RPMI7951 (cell line): ENCODE measurements around the gene C16orf86. TPM values are rescaled to one million over a fixed set of nuclear protein-coding genes. Genes with fewer than 3 reads are reported as not detected.

Experiments
- DNase-seq: peaks from one replicate; pipeline ENCODE4 v3.0.0-alpha.2; 2012; ENCODE audit warnings: low read depth
- total RNA-seq: library from RNA; depleted of rRNA; stranded (reverse); fragments of >200 nt; shearing (Covaris generic); gene quantifications from 2 replicates; pipeline ENCODE4 v1.2.3, GENCODE V29; 2014; rRNA removed

The C16orf86 gene
- 6.4 and 7.5 TPM in 2 replicates for total RNA-seq

GRCh38 chr16:67666559-67667452, at the start of gene C16orf86, which contains the start of gene ENKD1:
Gene C16orf86, plus strand, starts transcription at chr16:67666814. Its CDS starts 157 bp downstream, at chr16:67666971.
Gene ENKD1, minus strand, starts transcription at chr16:67666750. Its CDS starts 308 bp downstream, at chr16:67666442.
- peak; percentile 79 for DNase-seq

GRCh38 chr16:67628216-67628615, 38.4 kb upstream of the C16orf86 start:
- no peak for DNase-seq

DNA sequence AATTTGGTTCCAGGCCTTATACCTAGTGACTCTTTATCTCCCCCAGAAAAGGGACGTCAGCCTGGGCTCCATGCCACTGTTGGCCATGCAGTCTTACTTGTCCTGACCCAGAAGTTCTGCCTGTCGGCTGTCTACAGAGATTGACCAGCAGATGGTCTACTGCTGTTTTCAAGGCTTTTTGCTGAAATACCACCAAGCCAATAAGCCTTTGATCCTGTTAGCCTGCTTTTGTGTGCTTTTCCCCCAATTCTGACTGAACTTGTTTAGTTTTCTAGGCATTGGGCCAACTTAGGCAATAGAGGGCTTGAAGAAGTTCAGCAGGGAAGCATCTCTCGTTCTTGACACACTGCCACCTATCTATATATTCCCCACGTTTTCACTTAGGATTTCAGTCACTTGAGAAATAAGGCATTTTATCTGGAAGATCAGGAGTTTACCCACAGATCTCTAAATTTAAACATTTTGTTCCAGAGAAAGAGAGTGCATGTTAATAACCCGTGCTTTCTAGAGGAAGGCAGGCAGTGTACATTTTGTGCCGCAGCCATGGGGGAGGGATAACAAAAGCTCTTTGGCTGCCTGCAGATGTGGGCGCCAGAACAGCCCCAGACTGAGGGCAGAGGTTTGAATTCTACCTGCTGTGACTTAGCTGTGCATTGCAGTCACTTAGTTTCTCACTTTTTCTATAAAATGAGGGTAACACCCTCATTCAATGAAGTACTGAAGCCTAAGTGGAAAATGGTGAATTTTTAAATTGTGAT, 34.0 kb upstream of the C16orf86 start:
- DNase-seq, result no peak

DNA sequence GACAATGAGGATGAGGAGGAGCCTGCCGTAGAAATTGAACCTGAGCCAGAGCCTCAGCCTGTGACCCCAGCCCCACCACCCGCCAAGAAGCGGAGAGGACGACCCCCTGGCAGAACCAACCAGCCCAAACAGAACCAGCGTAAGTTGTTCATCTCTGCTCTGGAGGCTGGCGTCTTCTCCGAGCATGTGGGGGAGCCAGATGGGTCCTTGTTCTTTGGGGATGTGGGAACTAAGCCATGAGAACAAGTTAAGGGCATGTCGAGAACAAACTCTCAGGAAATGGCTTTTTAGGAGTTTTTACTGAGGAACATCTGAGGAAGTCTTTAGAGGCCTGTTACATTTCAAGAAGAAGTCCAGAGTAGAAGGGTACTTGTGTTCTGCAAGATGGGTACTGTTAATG, 29.9 kb upstream of the C16orf86 start:
- no peak for DNase-seq

GRCh38 chr16:67637625-67638024, 29.0 kb upstream of the C16orf86 start:
- DNase-seq, result no peak

- DNase-seq, result no peak
Observed at GRCh38 chr16:67641779-67642708, 24.6 kb upstream of the C16orf86 start.

DNA sequence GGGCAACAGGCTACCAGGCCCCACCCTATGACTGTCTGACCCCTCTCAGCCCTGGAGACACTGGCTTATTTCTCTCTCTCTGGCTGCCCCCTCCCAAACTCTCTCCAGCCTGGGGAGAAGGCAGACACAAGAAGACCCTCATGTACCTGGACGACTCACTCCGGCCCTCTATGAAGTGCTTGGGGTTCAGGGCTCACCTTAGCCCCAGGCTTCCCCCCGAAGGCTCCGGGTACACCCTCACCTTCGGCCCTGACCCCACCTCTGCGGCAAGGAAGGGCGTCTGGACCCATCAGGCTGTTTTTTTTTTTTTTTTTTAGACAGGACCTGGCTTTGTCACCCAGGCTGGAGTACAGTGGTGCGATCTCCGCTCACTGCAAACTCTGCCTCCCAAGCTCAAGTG, 22.6 kb upstream of the C16orf86 start:
- DNase-seq, result no peak

- no peak for DNase-seq
Observed at GRCh38 chr16:67645397-67646121, 21.1 kb upstream of the C16orf86 start.

GRCh38 chr16:67647111-67647651, 19.4 kb upstream of the C16orf86 start:
- no peak for DNase-seq

GRCh38 chr16:67647681-67648080, 18.9 kb upstream of the C16orf86 start:
- DNase-seq, result no peak

DNA sequence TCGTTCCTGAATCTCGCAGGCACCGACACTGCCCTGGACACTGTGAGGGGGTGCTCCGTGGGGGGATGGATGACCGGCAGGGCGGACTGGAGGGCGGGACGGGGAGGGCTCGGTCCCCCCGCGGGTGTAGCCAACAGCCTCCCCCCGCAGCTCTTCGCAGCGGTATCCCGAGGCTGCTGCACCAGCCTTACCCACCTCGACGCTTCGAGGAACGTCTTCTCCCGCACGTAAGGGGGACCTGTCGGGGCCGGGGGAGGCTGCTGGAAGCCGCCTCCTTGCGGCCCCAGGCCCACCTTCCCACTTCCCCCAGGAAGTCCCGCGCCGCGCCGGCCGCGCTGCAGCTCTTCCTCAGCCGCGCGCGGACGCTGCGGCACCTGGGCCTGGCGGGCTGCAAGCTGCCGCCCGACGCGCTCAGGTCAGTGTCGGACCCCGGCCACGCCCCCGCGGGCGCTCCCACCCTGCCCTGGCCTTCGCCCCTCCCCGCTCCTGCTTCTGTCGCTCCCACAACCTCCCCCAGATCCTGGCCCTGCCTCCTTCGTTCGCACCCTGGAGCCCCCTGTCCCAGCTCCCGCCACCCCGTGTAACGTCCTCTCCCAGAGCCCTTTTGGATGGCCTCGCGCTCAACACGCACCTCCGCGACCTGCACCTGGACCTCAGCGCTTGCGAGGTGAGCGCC, 18.4 kb upstream of the C16orf86 start:
- DNase-seq, result no peak

DNA sequence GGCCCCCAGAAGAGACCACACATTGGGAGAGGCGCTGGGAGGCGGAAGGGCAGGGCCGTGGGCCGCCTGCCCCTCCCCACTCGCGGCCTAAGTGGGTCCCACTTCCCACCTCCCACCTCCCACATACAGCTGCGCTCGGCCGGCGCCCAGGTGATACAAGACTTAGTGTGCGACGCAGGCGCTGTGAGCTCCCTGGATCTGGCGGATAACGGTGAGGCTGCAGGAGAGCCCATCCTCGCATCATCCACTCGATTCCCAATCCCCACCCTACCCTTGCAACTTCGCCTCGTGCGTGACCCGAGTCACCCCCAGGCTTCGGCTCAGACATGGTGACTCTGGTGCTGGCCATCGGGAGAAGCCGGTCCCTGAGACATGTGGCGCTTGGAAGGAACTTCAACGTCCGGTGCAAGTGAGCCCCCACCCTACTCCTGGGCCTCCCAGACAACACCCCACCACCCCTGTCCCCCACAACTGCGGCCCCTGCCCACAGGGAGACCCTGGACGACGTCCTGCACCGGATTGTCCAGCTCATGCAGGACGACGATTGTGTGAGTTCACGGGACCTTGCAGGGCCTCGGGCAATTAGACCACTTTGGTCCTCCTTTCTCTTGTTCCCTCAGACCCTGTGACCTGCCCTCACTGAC, 17.7 kb upstream of the C16orf86 start:
- no peak for DNase-seq

- peak; percentile 34 for DNase-seq
Observed at GRCh38 chr16:67649494-67649931, 17.1 kb upstream of the C16orf86 start.

GRCh38 chr16:67650023-67650422, 16.6 kb upstream of the C16orf86 start:
- no peak for DNase-seq

DNA sequence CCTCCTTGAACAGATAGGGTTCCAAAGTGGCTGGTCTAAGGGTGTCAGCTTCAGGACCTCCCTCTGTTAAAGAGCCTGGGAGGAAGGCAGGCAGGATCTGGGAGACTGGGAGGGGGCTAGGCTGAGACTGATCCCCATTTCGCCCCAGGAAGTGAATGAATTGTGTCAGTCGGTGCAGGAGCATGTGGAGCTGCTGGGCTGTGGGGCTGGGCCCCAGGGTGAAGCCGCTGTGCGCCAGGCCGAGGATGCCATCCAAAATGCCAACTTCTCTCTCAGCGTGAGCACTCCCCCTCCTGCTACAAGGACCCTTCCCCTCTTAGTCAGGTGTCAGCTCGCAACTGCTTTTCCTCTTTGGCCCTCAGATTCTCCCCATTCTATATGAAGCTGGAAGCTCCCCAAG, 15.6 kb upstream of the C16orf86 start:
- no peak for DNase-seq

DNA sequence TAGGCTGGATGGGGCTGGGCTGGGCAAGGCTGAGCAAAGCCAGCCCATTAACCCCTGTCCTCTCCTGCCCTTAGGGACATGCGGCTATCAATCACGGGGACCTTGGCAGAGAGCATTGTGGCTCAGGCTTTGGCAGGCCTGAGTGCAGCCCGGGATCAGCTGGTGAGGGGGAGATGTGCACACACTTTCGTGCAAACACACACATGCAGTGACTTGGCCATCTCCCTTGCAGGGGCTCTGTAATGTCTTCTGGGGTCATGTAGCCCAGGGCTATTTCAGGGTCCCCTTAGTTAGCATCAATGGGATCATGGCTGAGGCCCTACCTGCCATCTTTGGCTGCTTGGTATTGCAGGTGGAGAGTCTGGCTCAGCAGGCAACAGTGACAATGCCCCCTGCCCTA, 14.8 kb upstream of the C16orf86 start:
- DNase-seq, result no peak

DNA sequence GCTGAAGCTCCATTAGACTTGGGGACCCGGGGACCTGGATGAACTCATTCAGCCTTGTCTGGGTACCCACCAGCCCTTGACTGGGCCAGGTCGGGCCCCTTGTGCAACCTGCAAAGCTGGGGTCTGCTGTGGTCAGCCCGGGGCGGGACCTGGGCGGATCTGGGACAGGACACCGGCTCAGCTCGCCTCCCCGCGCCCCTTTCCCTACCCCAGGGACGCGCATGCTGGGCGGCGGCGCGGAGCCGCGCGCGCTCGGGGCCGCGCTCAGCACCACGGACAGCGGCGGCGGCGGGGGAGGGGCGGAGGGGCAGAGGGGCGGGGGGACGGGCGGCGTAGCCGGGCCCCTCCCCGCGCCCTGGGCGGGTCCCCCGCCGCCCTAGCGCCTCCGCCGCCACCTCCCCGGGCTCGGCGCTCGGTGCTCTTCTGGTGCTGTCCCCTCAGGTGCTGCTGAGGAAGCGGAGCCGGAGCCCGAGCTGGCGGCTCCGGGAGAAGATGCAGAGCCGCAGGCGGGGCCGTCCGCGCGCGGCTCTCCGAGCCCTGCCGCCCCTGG, 14.0 kb upstream of the C16orf86 start:
- DNase-seq, result no peak

DNA sequence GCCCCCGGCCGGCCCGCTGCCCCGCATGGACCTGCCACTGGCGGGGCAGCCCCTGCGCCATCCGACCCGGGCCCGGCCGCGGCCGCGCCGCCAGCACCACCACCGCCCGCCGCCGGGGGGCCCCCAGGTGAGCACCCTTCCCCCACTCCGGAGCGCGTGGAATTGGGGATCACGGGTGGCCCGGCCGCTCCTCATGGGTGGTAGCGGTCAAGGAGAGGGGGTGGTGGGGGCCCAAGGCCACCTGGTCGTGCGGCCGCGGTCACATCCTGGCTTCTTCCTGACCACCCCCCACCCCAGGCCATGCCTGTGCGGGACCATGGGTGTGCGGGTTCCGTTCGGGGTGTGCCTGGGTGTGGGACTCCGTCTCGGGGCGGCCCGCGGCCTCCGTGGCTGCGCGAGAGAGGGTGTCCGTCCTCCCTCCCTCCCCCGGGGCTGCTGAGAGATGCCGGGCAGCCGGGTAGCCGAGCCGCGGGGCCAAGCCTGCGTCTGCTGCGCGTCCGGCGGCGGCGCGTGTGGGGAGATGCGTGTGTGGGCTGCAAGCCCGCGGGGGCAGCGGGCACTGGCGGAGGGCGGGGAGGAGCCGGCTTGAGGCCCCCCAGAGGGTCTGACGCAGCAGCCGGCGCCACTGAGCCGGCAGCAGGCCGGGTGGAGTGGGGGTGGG, 13.4 kb upstream of the C16orf86 start:
- DNase-seq, result no peak
